ENCODE data around the gene ORM1.

DNA sequence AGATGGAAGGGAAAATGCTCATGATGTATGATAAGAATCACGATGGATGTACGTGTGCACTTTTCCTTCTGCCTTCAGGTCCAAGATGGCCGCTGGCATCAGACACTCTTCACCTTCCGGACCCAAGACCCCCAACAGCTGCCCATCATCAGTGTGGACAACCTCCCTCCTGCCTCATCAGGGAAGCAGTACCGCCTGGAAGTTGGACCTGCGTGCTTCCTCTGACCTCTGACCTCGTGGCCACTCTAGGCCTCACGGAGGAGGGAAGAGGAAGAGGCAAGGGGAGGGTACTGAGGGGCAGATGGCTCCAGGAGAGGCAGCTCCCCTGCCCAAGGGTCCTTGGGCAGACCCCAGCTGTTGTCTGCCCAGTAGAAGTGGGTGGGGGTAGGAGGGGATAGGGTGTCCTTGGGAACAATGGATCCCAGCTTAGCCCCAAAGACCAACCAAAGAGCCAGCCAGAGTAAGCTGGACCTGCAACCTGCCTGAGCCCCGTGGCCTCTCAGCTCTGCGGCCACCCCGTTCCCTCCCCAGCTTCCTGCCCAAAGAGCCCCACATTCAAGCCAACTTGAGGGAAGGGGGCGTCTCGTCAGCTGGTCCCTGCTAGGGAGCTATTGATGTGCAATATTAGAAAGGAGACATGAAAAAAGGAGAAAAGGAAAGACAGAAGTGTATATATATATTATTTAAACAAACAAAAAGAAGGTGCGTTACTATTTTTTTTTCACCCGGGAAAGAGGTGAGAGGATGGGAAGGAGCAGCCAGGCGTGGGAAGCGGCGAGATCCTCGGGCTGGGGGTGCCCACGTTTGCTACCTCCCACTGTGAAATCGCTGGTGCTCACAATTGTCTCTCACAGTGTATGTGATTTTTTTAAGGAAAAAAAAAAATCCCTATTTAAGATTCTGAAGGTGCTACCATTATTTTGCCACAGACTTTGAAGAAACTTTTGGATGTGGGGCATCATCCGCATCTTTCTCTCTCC, 12.1 kb upstream of the ORM1 start:
- TF ChIP-seq, protein P1, sequence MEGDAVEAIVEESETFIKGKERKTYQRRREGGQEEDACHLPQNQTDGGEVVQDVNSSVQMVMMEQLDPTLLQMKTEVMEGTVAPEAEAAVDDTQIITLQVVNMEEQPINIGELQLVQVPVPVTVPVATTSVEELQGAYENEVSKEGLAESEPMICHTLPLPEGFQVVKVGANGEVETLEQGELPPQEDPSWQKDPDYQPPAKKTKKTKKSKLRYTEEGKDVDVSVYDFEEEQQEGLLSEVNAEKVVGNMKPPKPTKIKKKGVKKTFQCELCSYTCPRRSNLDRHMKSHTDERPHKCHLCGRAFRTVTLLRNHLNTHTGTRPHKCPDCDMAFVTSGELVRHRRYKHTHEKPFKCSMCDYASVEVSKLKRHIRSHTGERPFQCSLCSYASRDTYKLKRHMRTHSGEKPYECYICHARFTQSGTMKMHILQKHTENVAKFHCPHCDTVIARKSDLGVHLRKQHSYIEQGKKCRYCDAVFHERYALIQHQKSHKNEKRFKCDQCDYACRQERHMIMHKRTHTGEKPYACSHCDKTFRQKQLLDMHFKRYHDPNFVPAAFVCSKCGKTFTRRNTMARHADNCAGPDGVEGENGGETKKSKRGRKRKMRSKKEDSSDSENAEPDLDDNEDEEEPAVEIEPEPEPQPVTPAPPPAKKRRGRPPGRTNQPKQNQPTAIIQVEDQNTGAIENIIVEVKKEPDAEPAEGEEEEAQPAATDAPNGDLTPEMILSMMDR (conservative IDR thresholded peaks at IDR 0.05 in 1 of 2, IDR thresholded peaks at IDR 0.05 in 1 of 2; ENCODE audit: low read depth in 1 of 2, low read length in 2 of 2): no peak
- no peak for TF ChIP-seq EZH2 (IDR thresholded peaks at IDR 0.05; ENCODE audit: low read length, missing control alignments)
